ENCODE measurements around the gene POLD2.

Gene POLD2

GRCh38 chr7:44100458-44101302, 22.7 kb downstream of the POLD2 start:
- DNase-seq, result no peak

GRCh38 chr7:44099669-44100068, 23.7 kb downstream of the POLD2 start:
- no peak for DNase-seq

GRCh38 chr7:44098092-44099068, 25.0 kb downstream of the POLD2 start:
- no peak for DNase-seq

GRCh38 chr7:44097064-44097932, 26.1 kb downstream of the POLD2 start:
- no peak for DNase-seq

DNA sequence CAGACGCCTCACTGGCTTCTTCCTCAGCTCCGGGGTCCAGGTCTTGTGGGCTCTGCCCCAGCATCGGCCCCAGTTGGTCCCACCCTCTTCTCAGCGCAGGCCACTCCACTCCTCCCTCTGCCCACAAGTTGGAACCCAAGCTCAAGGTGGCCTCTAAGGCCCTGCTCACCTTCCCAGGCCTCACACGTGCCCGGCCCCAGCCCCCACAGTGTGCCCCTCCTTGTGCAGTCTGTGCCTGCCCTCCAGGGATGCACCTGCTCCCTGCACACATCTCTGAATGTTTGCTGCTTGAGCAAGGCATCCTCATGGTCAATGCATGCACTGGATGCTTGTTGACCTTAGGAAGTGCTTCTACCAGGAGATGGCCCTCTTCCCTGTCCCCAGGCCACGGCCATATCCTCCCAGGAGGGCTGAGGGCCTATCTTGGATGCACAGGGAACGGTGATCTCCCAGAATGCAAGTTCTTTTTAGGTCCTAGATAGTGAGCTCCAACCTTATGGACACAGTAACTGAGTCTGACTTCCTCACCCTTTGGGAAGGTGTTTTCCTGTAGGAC, 26.9 kb downstream of the POLD2 start:
- no peak for DNase-seq

- no peak for DNase-seq
Measured at GRCh38 chr7:44095781-44096180, 27.6 kb downstream of the POLD2 start.

DNA sequence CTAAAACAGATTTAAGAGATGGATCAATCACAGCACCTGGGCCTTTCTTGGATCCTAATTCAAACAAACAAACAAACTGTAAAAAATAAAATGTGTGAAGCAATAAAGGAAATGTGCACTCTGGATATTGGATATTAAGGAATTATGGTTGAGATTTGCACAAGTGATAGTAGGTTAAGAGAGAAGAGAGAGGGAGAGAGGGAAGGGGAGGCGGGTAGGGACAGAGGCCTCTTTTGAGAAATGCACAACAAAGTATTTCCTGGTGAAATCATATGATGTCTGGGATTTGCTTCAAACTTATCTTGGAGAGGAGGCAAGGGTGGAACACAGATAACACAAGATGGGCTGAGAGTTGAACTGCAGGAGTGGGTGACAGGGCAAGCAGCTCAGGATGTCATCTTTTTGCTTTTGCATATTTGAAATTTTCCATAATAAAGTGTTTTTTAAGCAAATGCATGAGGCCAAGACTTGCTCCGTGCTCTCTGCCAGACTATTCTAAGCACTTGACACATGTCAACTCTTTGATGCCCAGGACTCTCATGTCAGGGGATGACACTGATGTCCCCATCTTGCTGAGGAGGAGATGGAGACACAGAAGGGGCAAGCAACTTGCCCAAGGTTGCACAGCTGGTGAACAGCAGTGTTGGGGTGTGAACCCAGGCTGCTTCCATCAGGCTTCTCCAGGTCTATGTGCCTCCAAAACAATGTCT, 28.3 kb downstream of the POLD2 start:
- DNase-seq, result no peak

DNA sequence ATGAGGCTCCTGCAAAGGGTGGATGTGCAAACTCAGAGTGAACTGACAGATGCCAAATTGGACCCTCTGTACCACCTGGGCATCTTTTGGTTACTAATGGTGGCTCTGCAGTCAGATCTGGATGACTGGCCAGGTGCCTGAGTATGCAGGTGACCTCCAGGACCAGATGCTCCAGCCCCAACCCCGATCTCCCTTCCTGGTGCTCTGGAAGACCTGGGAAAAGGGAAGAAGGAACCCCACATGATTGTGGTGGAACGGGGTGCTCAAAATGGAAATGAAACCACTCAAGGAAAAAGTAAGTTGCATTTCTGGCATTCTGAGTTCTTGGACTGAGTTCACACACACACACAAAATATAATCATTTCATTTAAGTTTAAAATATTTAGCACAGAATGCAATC, 29.0 kb downstream of the POLD2 start:
- DNase-seq, result no peak

DNA sequence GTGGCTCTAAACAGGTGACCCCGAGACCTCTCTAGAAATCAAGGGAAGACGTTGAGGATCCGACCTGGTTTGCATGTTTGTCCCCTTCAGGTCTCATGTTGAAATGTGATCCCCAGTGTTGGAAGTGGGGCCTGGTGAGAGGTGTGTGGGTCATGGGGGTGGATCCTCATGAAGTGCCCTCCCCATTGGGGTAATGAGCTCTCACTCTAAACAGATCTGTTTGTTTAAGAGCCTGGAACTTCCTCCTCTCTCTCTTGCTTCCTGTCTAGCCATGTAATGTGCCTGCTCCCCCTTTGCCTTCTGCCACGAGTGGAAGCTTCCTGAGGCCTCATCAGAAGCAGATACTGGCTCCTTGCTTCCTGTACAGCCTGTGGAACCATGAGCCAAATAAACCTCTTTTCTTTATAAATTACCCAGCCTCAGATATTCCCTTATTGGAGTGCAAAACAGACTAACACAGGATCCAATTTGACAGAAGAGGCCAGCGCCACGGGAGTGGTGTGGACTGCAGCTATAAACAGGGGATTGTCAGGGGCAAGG, 30.2 kb downstream of the POLD2 start:
- no peak for DNase-seq

DNA sequence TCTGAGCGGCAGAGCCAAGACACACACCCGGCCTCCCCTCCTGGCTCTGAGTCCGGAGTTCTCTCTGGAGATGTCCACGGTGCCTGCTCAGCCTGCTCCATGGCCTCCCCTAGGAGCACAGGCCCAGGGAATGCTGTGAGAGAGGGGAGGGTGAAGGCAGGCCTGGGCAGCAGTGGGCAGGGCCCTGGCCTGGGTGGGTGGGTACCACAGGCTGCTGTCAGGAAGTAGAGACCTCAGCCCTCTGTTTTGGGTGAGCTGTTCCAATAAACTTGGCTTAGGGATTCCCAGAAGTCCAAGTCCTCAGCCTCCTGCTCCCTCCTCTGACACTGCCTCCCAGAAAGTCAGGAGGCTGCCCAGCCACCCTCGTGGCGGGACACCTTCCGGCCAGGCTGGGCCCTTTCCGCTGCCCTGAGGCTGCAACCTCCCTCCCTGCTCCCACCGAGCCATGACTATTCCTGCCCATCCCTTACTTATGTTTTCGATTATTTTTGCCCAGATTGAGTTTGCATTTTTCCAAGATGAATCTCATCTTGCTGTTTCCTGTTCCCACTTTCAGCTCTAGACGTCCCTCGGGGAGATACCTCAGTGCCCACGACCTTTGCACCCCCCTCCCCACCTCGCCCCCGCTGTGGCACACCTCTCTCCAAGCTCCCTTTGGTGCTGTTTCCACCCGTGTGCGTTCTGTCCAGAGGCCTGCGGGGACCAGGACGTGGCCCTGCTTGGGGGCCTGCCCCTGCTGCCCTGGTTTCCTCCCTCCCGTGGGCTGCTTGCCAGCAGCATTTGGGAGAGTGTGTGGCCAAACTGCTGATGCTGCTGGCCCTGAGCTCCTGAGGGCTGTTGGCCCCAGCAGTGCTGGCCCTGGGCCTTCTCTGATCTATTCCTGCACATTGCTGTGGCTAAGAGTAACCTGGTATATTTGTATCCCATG, 35.2 kb downstream of the POLD2 start:
- no peak for DNase-seq

DNA sequence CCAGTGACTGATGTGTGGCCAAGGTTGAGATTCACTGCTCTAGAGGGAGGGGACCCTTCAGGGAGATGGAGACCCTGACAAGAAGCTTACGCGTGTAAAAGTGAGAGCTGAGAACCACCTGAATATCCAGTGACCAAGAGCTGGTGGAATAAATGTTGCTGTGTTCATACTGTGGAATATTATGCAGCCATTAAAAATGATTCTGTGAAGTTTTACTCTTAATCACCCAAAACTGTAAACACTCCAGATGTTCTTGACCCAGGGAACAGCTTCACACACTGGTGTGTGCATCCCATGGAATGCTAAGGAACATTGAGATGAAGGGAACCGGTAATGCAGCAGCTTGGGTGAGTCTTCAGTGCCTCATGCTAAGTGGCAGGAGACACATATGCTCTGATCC, 36.7 kb downstream of the POLD2 start:
- no peak for DNase-seq

- no peak for DNase-seq
Measured at GRCh38 chr7:44085546-44085945, 37.8 kb downstream of the POLD2 start.

DNA sequence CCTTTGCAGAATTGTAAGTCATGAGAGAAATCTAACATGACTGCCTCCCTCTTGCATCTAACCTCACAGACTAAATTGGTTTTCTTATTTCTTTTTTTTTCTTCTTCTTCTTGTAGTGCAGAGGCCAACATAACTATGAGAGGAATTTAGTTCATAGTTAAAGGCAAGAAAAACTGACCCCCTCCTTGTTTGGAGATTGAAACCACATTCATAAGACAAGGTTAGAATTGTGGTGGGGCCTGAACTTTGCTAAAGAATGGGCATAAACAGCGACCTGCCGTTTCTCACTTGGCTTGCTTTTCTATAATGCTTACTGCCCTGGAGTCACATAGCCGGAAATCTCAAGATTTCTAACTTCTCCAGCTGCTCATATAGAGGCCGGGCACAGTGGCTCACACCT, 38.6 kb downstream of the POLD2 start:
- DNase-seq, result no peak

GRCh38 chr7:44083796-44084195, 39.6 kb downstream of the POLD2 start:
- no peak for DNase-seq

- peak; percentile 98 for DNase-seq
Measured at GRCh38 chr7:44082541-44083207, 40.7 kb downstream of the POLD2 start.

GRCh38 chr7:44081266-44081748, 42.0 kb downstream of the POLD2 start:
- DNase-seq, result no peak

GRCh38 chr7:44080686-44081265, 42.6 kb downstream of the POLD2 start:
- no peak for DNase-seq

DNA sequence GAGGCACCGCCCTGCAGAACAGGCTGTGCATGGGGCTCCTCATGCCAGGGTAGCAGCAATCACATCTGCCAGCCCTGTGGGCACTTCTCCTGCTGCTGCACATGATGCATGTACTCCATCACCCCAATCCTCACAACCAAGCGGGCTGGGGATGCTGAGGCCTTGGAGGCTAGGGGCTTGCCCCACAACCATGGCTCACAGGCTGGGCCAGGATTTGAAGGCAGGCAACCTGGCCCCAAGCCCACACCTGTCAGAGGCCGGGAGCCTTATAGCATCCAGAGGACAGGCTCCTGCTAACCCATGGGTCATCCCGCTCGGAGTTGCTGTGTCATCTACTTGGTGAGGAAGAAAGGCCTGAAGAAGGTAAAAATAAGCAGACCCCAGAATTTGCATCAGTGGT, 43.2 kb downstream of the POLD2 start:
- DNase-seq, result no peak

DNA sequence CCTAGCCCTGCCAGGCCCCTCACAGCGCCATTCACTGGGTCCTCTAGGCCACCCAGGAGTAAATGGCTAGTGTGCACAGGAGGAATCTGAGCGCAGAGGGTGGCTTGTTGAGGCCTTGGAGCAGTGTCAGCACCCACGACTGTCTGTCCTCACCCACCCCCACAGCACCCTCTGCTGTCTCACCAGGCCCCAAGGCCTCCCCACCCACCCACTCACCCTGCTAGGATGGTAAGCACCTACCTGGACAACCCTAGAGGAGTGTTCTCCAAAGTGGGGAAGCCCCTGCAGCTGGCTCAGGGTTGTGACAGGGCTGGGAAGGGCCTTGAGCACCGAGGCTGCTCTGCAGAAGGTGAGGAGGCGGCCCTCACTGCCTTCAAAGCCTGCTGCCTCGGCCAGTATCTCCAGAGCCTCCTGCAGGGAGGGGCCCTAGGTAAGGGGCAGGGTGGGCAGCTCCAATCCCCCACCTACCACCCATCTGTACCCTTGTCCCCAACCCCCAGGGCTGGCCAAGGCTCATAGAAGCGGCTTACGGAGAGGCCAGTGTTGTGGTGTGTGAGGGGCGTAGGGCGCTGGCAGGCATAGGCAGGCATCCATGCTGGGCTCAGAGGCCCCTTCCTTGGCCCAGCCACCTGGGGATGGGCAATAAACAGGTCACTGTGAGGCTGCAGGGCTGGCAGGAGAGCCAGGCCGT, 43.9 kb downstream of the POLD2 start:
- no peak for DNase-seq
